Astrocyte of the spinal cord (primary cell): ENCODE data around the gene FOXN3.

Experiments used
- DNase-seq: peaks from one replicate; pipeline ENCODE4 v3.0.0; 2011; ENCODE audit warnings: low read depth, low spot score
- H3K4me3 ChIP-seq: 2 replicates; pipeline ENCODE4 v1.5.1; 2011; ENCODE audit warnings: low read depth, mild to moderate bottlenecking, low read length, moderate library complexity
- in situ Hi-C: cut with HindIII; loops from 2 replicates; pipeline ENCODE4 v1.10.0; 2017; ENCODE audit warnings: low sequenced_read_pairs
- TF ChIP-seq, protein P1 (sequence below): IDR thresholded peaks from 2 replicates; pipeline ENCODE4 v1.5.1; 2012; ENCODE audit warnings: low read depth, mild to moderate bottlenecking, low read length, inconsistent platforms

Gene FOXN3

DNA sequence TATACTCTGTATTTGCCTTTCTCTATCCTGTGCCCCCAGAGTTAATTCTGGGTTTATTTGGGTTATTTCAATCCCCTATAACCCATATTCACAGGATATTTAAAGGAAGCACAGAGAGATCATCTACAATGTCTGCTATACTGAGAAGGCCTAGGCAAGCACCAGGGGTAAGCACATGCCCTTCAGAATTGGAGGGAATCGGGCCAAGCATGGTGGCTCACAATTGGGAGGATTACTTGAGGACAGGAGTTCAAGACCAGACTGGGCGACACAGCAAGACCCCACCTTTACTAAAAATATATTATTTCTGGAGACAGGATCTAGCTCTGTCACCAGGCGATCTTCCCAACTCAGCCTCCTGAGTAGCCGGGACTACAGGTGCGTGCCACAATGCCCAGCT, 11.3 kb downstream of the FOXN3 start:
- no peak for DNase-seq
- in situ Hi-C loops: no loop called here
- no peak overlapping the region for H3K4me3 ChIP-seq
- TF ChIP-seq, protein P1, sequence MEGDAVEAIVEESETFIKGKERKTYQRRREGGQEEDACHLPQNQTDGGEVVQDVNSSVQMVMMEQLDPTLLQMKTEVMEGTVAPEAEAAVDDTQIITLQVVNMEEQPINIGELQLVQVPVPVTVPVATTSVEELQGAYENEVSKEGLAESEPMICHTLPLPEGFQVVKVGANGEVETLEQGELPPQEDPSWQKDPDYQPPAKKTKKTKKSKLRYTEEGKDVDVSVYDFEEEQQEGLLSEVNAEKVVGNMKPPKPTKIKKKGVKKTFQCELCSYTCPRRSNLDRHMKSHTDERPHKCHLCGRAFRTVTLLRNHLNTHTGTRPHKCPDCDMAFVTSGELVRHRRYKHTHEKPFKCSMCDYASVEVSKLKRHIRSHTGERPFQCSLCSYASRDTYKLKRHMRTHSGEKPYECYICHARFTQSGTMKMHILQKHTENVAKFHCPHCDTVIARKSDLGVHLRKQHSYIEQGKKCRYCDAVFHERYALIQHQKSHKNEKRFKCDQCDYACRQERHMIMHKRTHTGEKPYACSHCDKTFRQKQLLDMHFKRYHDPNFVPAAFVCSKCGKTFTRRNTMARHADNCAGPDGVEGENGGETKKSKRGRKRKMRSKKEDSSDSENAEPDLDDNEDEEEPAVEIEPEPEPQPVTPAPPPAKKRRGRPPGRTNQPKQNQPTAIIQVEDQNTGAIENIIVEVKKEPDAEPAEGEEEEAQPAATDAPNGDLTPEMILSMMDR: no peak

DNA sequence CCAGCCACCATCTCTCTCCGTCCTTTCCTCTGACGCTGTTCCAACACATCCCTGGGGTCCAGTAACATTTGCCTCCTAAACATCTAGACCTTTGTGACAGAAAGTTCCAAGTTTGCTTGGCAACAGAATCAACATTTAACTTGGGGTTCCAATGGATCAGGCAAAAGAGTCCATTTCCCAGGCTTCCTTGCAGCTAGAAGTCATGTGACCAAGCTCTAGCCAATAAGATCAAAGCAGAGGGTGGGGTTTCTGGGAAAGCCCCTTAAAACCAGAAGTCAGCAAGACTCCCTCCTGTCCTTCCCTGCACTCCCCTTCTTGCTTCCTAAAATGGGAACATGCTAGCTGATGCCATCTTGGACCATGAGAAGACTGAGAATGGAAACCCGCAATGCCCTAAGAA, 14.7 kb downstream of the FOXN3 start:
- DNase-seq: no peak
- TF ChIP-seq, protein P1: no peak
- in situ Hi-C loops: no loop called here
- no peak overlapping the region for H3K4me3 ChIP-seq

DNA sequence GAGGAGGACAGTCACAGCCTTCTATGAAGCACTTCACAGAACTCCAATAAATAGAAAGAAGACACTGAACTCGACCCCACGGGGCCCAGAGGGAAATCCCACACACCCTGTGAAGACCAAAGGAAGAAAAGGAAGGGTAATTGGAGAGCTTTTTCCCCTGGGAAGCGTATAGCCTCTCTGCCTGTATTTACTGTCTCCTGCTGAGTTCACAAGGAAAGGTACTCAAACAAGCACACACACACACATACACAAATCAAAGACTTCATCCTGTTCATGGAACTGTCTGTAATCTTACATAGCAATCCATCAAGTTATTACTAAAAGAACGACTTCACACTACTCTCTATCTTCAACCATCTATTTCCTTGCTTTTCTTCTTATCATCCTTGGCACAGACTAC, 15.3 kb downstream of the FOXN3 start:
- no peak overlapping the region for H3K4me3 ChIP-seq
- DNase-seq: no peak
- in situ Hi-C loops: no loop called here
- TF ChIP-seq, protein P1: no peak

DNA sequence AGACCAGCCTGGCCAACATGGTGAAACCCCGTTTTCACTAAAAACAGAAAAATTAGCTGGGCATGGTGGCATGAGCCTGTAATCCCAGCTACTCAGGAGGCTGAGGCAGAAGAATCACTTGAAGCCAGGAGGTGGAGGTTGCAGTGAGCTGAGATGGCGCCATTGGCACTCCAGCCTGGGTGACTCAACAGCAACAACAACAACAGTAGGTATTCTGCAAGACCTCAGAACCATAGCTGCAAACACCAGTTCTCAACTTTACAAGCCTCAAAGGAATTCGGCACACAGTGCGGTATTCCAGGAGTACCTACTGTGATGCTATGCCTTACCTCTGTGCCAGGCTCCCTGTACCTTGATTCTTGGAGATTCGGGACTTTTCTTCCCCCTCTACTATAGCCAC, 15.8 kb downstream of the FOXN3 start:
- in situ Hi-C loops: no loop called here
- TF ChIP-seq, protein P1: no peak

DNA sequence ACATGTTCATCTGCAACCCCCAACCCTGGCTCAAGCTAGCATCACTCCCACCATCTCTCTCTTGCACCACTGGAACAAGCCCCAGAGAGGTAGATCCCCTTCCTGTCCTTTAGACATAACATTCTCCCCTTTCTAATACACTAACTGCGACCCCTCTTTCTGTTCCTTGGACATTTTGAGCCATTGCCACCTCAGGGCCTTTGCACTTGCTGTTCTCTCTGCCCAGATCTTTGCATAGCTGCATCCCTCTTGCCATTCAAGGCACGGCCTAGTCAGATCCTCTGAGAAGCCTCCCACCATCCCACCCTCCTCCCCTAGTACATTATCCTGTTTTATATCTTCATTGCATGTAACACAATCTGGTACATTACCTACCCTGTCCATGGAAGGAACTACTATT, 16.5 kb downstream of the FOXN3 start:
- in situ Hi-C loops: no loop called here
- TF ChIP-seq, protein P1: no peak
- no peak for DNase-seq
- H3K4me3 ChIP-seq: no peak overlapping the region

More for the DNA sequence above, 15.8 kb downstream of the FOXN3 start:
- DNase-seq: no peak
- H3K4me3 ChIP-seq: no peak overlapping the region

DNA sequence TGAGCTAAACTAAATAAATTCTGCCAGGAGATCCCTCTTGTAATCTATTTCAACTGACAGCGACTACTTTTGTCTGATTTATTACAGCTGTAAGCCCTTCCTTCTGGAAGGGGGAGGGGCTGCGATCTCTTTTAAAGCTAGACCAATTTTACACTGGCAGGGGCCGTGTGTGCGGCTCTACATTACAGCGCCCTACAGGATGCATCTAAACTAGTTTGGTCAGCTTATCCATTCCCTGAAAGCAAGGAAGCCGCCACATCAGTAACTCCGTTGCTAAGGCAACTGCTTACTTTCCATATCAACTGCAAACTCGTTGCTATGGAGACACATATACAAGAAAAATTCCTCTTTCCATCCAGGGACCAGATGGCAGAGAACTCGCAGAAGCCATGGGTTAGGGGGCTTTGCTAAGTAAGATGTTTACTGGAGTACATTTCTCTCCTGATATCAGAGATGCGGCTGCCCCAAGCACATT, 17.4 kb downstream of the FOXN3 start:
- H3K4me3 ChIP-seq: no peak overlapping the region
- DNase-seq: peak; percentile 88
- in situ Hi-C loops: no loop called here
- TF ChIP-seq, protein P1: no peak

DNA sequence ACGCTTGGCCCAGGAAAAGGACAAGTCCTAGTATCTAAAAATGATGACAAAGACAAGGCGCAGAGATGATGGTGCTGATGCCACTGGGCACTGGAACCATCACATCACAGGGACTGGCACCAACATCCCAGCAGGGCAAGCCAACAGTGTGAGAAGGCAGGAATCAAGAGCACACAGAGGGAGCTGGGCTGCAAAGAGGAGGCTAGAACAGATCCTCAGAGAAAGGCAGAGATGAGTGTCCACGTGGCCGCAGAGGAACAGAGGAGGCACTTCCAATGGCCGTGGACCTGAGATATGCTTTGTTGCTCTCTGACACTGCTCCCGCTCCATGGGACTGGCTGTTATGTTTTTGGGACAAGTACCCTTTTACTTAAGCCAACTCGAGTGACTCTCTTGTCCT, 17.9 kb downstream of the FOXN3 start:
- no peak overlapping the region for H3K4me3 ChIP-seq
- TF ChIP-seq, protein P1: no peak
- no peak for DNase-seq
- in situ Hi-C loops: no loop called here
